Neural cell (in vitro differentiated cells): ENCODE results near the gene TICRR.

Experiments
- EP300 ChIP-seq: fragments of 450-650 bp; conservative IDR thresholded peaks from 2 replicates; pipeline ENCODE4 v1.6.1; 2014; ENCODE audit warnings: antibody characterized with exemption, mild to moderate bottlenecking, moderate library complexity; ENCODE audit not compliant: poor library complexity, severe bottlenecking
- SMC3 ChIP-seq: fragments of 450-650 bp; conservative IDR thresholded peaks from 2 replicates; pipeline ENCODE4 v1.6.1; 2014; ENCODE audit warnings: antibody characterized with exemption, mild to moderate bottlenecking, moderate library complexity; ENCODE audit not compliant: poor library complexity

DNA sequence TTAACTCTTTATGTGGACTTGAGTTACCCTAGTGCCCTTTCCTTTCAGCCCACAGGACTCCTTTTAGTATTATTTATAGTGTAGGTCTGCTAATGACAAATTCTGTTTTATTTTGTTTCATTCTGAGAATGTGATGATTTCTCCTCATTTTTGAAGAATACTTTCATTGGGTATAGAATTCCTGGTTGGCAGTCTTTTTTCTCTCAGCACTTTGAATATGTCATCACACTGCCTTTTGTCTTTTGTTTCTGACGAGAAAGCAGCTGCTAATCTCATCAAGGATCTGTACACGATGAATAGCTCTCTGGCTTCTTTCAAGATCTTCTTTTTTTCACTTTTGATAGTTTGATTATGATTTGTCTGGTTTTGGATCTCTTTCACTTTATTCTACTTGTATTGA, 37.8 kb downstream of the TICRR start:
- TF ChIP-seq EP300 (no peak), SMC3 (no peak)
